Mesendoderm (in vitro differentiated cells): ENCODE measurements around the gene HDAC11.
A peak's percentile ranks its signal among the peaks of the same experiment; 100 is the strongest.

Experiments used
- DNase-seq: peaks from one replicate; pipeline ENCODE4 v3.0.0; 2013
- H2AK5ac ChIP-seq: 2 replicates; pipeline ENCODE4 v1.6.1; 2013; ENCODE audit warnings: low read length, inconsistent platforms
- H2BK120ac ChIP-seq: 2 replicates; pipeline ENCODE4 v1.6.1; 2013; ENCODE audit warnings: low read depth, mild to moderate bottlenecking, low read length, moderate library complexity, mixed read lengths
- H2BK15ac ChIP-seq: replicated peaks from 2 replicates; pipeline ENCODE4 v1.6.1; 2013; ENCODE audit warnings: low read depth, mild to moderate bottlenecking, moderate library complexity
- H2BK5ac ChIP-seq: 2 replicates; pipeline ENCODE4 v1.6.1; 2013; ENCODE audit warnings: low read length, inconsistent platforms
- H3K18ac ChIP-seq: 2 replicates; pipeline ENCODE4 v1.6.1; 2013; ENCODE audit warnings: mild to moderate bottlenecking, low read length, mixed read lengths
- H3K23ac ChIP-seq: one replicate; pipeline ENCODE4 v1.6.1; 2013; ENCODE audit warnings: low read length
- H3K27ac ChIP-seq: 2 replicates; pipeline ENCODE4 v1.5.1; 2013; ENCODE audit warnings: low read depth, mild to moderate bottlenecking, inconsistent platforms, low read length, moderate library complexity
- H3K27me3 ChIP-seq: 2 replicates; pipeline ENCODE4 v1.6.1; 2013; ENCODE audit warnings: low read length, control low read depth, mild to moderate bottlenecking, inconsistent platforms; ENCODE audit not compliant: insufficient read depth, poor library complexity
- H3K36me3 ChIP-seq: 2 replicates; pipeline ENCODE4 v1.6.1; 2013; ENCODE audit warnings: low read length, inconsistent platforms; ENCODE audit not compliant: control insufficient read depth, insufficient read depth
- H3K4ac ChIP-seq: one replicate; pipeline ENCODE4 v1.6.1; 2013; ENCODE audit warnings: low read depth, mild to moderate bottlenecking, low read length, moderate library complexity
- H3K4me1 ChIP-seq: 2 replicates; pipeline ENCODE4 v1.6.1; 2013; ENCODE audit warnings: low read depth, low read length, inconsistent platforms; ENCODE audit not compliant: control insufficient read depth
- H3K4me2 ChIP-seq: 2 replicates; pipeline ENCODE4 v1.6.1; 2013; ENCODE audit warnings: low read length
- H3K4me3 ChIP-seq: 2 replicates; pipeline ENCODE4 v1.5.1; 2013; ENCODE audit warnings: mild to moderate bottlenecking, low read length
- H3K56ac ChIP-seq: one replicate; pipeline ENCODE4 v1.6.1; 2013; ENCODE audit warnings: low read length
- H3K79me1 ChIP-seq: 2 replicates; pipeline ENCODE4 v1.6.1; 2013; ENCODE audit warnings: low read length, inconsistent platforms
- H3K79me2 ChIP-seq: 2 replicates; pipeline ENCODE4 v1.6.1; 2013; ENCODE audit warnings: mild to moderate bottlenecking, low read length; ENCODE audit not compliant: control insufficient read depth, insufficient read depth
- H3K9ac ChIP-seq: 2 replicates; pipeline ENCODE4 v1.6.1; 2013; ENCODE audit warnings: low read length, inconsistent platforms
- H4K5ac ChIP-seq: one replicate; pipeline ENCODE4 v1.6.1; 2013; ENCODE audit warnings: low read length
- H4K8ac ChIP-seq: one replicate; pipeline ENCODE4 v1.6.1; 2013; ENCODE audit warnings: low read depth, mild to moderate bottlenecking, control low read depth, low read length, moderate library complexity
- WGBS: extraction: QIAGEN DNeasy Blood & Tissue Kit; methylation state at CpG from one replicate; pipeline ENCODE4 v1.1.7; 2013; ENCODE audit warnings: low lambda C conversion rate, missing lambda C conversion rate; ENCODE audit not compliant: insufficient coverage; ENCODE audit errors: extremely low coverage; 5-methylcytosine and 5-hydroxymethylcytosine counted together

Gene HDAC11

GRCh38 chr3:13508496-13508895 lies 28.4 kb downstream of the HDAC11 start:
- no peak overlapping the region for H4K8ac ChIP-seq

DNA sequence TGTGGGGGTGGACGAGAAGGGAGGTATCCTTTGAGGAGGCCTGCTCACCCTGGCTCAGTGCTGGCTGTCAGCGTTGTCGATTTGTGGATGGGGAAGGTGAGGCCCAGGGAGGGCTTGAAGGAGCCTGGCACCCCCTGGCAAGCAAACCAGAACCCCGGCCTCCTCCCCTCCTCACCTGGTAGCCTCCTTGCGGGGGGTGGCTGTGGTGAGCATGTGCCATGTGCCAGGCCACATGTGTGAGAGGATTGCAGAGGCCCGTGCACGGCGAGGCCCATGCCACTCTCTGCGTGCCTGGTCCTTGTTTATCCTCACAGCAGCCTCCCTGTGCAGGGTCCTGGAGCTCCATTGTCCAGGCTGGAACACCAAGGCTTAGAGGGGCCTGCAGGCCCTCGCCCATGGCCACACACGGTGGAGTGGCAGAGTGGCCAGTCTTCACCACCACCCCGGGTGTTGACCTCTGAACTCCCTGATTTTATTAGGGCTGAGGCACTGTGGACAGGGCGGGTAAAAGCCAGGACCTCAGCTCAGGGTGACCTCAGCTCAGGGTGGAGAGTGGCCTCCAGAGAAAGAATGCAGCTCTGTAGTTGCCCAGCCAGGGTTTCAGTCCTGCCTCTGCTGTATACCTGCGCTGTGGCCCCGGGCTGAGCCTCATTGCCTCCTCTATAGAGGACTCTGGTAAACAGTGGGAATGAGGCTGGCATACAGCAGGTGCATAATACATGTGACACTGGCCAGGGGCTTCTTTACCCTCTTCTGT lies 29.1 kb downstream of the HDAC11 start:
- no peak overlapping the region for H3K9ac ChIP-seq
- H4K5ac ChIP-seq, result no peak overlapping the region
- no peak overlapping the region for H2AK5ac ChIP-seq
- no peak for DNase-seq
- no peaks in the 10 kb centered on the region for H3K27me3 ChIP-seq
- H3K56ac ChIP-seq, result no peak overlapping the region
- no CpG with 5 or more reads among the region's 15 CpGs for WGBS
- H3K18ac ChIP-seq, result no peak overlapping the region
- H3K27ac ChIP-seq, result no peak overlapping the region
- H3K4me1 ChIP-seq, result no peaks in the 10 kb centered on the region
- H3K79me1 ChIP-seq, result no peaks in the 10 kb centered on the region
- no peaks in the 10 kb centered on the region for H3K79me2 ChIP-seq
- no peak overlapping the region for H3K23ac ChIP-seq
- H3K36me3 ChIP-seq, result no peaks in the 10 kb centered on the region
- H2BK120ac ChIP-seq, result no peak overlapping the region
- no peak overlapping the region for H3K4me2 ChIP-seq
- no peak overlapping the region for H2BK5ac ChIP-seq
- H4K8ac ChIP-seq, result no peak overlapping the region
- no peak overlapping the region for H3K4me3 ChIP-seq
- H2BK15ac ChIP-seq, result no peak overlapping the region
- no peak overlapping the region for H3K4ac ChIP-seq

More at GRCh38 chr3:13508496-13508895, 28.4 kb downstream of the HDAC11 start:
- no peak overlapping the region for H2BK15ac ChIP-seq
- no peak overlapping the region for H2BK120ac ChIP-seq
- H3K56ac ChIP-seq, result no peak overlapping the region
- H3K27me3 ChIP-seq, result no peaks in the 10 kb centered on the region
- no peaks in the 10 kb centered on the region for H3K36me3 ChIP-seq
- no peak overlapping the region for H3K27ac ChIP-seq
- no peaks in the 10 kb centered on the region for H3K4me1 ChIP-seq
- H3K4ac ChIP-seq, result no peak overlapping the region
- WGBS, result no CpG with 5 or more reads among the region's 8 CpGs
- no peaks in the 10 kb centered on the region for H3K79me1 ChIP-seq
- H3K79me2 ChIP-seq, result no peaks in the 10 kb centered on the region
- no peak overlapping the region for H3K18ac ChIP-seq
- DNase-seq, result no peak
- H4K5ac ChIP-seq, result no peak overlapping the region
- no peak overlapping the region for H3K23ac ChIP-seq
- H3K4me3 ChIP-seq, result no peak overlapping the region
- H3K9ac ChIP-seq, result no peak overlapping the region
- no peak overlapping the region for H3K4me2 ChIP-seq
- no peak overlapping the region for H2AK5ac ChIP-seq
- no peak overlapping the region for H2BK5ac ChIP-seq

DNA sequence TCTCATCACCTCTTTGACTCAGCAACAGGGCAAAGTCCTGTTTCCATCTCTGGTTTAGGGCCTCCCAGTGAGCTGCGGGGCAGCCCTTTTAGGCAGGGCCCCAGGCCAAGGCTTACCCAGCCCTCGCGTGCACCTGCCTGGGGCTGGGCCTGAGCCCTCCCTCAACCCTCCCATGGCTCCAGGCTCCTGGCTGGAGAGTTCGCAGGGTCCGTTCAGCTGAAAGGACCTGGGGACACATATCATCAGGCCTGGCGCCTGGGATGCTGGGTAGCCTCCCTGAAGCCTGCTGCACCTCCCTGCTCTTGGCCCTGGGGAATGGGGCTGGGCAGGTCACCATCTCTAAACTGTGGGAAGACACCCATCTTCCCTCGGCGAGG lies 29.7 kb downstream of the HDAC11 start:
- Histone ChIP-seq H3K79me1 (no peaks in the 10 kb centered on the region), H2BK15ac (no peak overlapping the region), H3K23ac (no peak overlapping the region), H3K79me2 (no peaks in the 10 kb centered on the region), H3K27me3 (no peaks in the 10 kb centered on the region), H3K36me3 (no peaks in the 10 kb centered on the region), H2BK5ac (no peak overlapping the region), H3K56ac (no peak overlapping the region), H3K18ac (no peak overlapping the region), H3K4me2 (no peak overlapping the region), H4K8ac (no peak overlapping the region), H2AK5ac (no peak overlapping the region), H3K27ac (no peak overlapping the region), H3K4ac (no peak overlapping the region), H3K4me3 (no peak overlapping the region), H3K4me1 (no peaks in the 10 kb centered on the region), H3K9ac (no peak overlapping the region), H4K5ac (no peak overlapping the region), H2BK120ac (no peak overlapping the region)
- DNase-seq, result no peak
- no CpG with 5 or more reads among the region's 8 CpGs for WGBS

DNA sequence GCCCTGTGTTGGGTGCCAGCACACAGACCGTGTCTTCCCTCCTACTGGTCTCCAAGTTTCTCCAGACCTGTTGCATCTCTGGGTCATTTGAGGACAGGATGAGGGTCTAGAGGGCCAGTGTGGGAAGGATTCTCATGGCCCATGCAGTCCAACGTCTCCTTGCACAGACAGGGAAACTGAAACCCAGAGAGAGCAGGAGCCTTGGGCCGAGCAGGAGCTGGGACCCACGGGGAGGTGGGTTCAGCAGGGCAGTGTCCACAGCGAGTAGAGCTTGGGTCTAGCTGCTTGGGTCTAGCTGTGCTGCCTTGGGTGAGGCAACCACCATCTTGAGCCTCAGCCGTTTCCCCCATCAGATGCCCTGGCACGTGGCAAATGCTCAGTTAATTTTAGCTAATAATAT lies 32.3 kb downstream of the HDAC11 start:
- Histone ChIP-seq H3K27ac (no peak overlapping the region), H3K23ac (no peak overlapping the region), H4K5ac (no peak overlapping the region), H3K36me3 (no peaks in the 10 kb centered on the region), H3K27me3 (no peaks in the 10 kb centered on the region), H3K79me1 (no peaks in the 10 kb centered on the region), H3K56ac (no peak overlapping the region), H2BK5ac (no peak overlapping the region), H4K8ac (no peak overlapping the region), H3K79me2 (no peaks in the 10 kb centered on the region), H2BK15ac (no peak overlapping the region), H3K4ac (no peak overlapping the region), H3K4me2 (no peak overlapping the region), H3K9ac (no peak overlapping the region), H3K18ac (no peak overlapping the region), H2BK120ac (no peak overlapping the region), H3K4me1 (no peaks in the 10 kb centered on the region), H3K4me3 (no peak overlapping the region), H2AK5ac (no peak overlapping the region)
- no peak for DNase-seq
- no CpG with 5 or more reads among the region's 7 CpGs for WGBS

DNA sequence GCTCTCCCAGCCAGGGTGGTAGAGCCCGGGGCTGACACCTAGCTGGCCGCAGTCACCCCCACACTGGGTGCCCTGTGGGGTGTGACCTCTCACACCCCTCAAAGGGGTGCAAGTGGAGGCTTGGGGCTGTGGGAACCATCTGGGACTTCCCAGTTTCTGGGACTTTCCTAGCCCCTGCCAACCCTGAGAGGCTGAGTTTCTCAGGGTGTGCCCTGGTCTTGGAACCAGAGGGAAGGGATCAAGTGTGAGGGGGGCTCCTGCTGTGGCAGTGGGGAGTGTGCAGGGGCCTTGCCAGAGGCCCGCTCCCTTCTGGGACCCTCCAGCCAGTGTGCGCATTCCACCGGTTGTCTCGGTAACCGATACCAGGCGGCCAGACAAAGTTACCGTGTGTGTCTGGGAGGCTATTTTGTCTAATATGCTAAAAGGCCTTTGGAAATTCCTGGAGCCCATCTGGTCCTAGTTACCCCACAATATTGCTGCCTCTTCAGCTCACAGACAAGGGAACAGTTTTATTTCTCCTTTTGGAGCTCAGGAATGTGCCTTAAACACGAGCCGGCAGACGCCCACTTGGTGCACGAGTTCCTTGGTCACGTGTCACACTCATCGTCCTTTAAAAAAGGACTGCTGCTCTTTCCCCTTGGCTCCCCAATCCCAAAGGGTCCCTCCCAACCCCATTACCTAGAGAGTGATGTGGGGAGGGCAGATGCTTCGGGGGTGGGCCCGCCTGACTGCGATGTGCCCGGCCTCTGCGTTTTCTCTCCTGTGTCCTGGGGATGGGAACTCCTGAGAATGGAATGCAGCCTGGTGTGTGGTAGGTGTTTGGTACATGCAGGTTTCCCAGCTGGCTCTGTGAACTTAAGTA lies 33.2 kb downstream of the HDAC11 start:
- H3K79me1 ChIP-seq, result no peaks in the 10 kb centered on the region
- no peaks in the 10 kb centered on the region for H3K79me2 ChIP-seq
- H3K27ac ChIP-seq, result no peak overlapping the region
- no peak overlapping the region for H2BK120ac ChIP-seq
- no peak overlapping the region for H3K9ac ChIP-seq
- no peak overlapping the region for H2BK15ac ChIP-seq
- H3K56ac ChIP-seq, result no peak overlapping the region
- no CpG with 5 or more reads among the region's 20 CpGs for WGBS
- H4K5ac ChIP-seq, result no peak overlapping the region
- H3K23ac ChIP-seq, result peak overlapping the region; percentile 6
- H3K27me3 ChIP-seq, result no peaks in the 10 kb centered on the region
- no peaks in the 10 kb centered on the region for H3K36me3 ChIP-seq
- no peak overlapping the region for H2AK5ac ChIP-seq
- H3K18ac ChIP-seq, result no peak overlapping the region
- no peak for DNase-seq
- H3K4me1 ChIP-seq, result no peaks in the 10 kb centered on the region
- H3K4me2 ChIP-seq, result no peak overlapping the region
- no peak overlapping the region for H4K8ac ChIP-seq
- no peak overlapping the region for H3K4me3 ChIP-seq
- H3K4ac ChIP-seq, result no peak overlapping the region
- no peak overlapping the region for H2BK5ac ChIP-seq
